Suppressor macrophage (primary cell): ENCODE data around the gene DPH1.
A peak's percentile ranks its signal among the peaks of the same experiment; 100 is the strongest.
"Not testable (repeated sequence)": the region's sequence is repeated elsewhere in the genome, so short reads cannot be mapped to it uniquely, and the experiment has no call there.

Source experiments
- DNase-seq, 4 experiments: peaks; one replicate each; pipeline ENCODE4 v3.0.0-alpha.2; 2020 to 2022
- total RNA-seq, 17 experiments: gene quantifications; one replicate each; lab custom pipeline; 2026; ENCODE audit warnings: mixed read lengths in 6 of 17, inconsistent platforms in 3 of 17; lab: John Stamatoyannopoulos, UW

Gene DPH1
- total RNA-seq: 2.7 to 12.0 (median 7.3) reads per million in 17 experiments

- peak; percentile 87 to 94 (median 92) for DNase-seq
Observed at GRCh38 chr17:2029911-2030778, at the start of gene DPH1. Gene DPH1, plus strand, starts transcription at chr17:2030153. Its CDS starts 17 bp downstream, at chr17:2030170.

GRCh38 chr17:1980665-1981250, 49.2 kb upstream of the DPH1 start:
- no peak for DNase-seq

GRCh38 chr17:1982793-1983366, 47.1 kb upstream of the DPH1 start:
- DNase-seq: not testable (repeated sequence)

GRCh38 chr17:1985093-1985492, 44.9 kb upstream of the DPH1 start:
- no peak for DNase-seq

- DNase-seq: no peak
Observed at GRCh38 chr17:1985686-1986085, 44.3 kb upstream of the DPH1 start.

GRCh38 chr17:1986783-1987451, 43.0 kb upstream of the DPH1 start:
- DNase-seq: no peak

- no peak for DNase-seq
Observed at GRCh38 chr17:1989135-1989534, 40.8 kb upstream of the DPH1 start.

GRCh38 chr17:1992541-1992940, 37.4 kb upstream of the DPH1 start:
- DNase-seq: no peak

GRCh38 chr17:1994707-1995106, 35.2 kb upstream of the DPH1 start:
- DNase-seq: no peak

- no peak for DNase-seq
Observed at GRCh38 chr17:1995321-1995892, 34.5 kb upstream of the DPH1 start.

- DNase-seq: no peak
Observed at GRCh38 chr17:1995907-1996799, 33.8 kb upstream of the DPH1 start.

GRCh38 chr17:1996800-1997288, 33.1 kb upstream of the DPH1 start:
- DNase-seq: no peak

- DNase-seq: no peak
Observed at GRCh38 chr17:1997289-1997926, 32.5 kb upstream of the DPH1 start.

- peak in 1 of 4 experiments; percentile 22 for DNase-seq
Observed at GRCh38 chr17:1997927-1998742, 31.8 kb upstream of the DPH1 start.

- DNase-seq: peak in 3 of 4 experiments; percentile 31 to 49 (median 40)
Observed at GRCh38 chr17:1999557-2000251, 30.2 kb upstream of the DPH1 start.

- DNase-seq: no peak
Observed at GRCh38 chr17:2002767-2003329, 27.1 kb upstream of the DPH1 start.

- no peak for DNase-seq
Observed at GRCh38 chr17:2003525-2003924, 26.4 kb upstream of the DPH1 start.

- no peak for DNase-seq
Observed at GRCh38 chr17:2004435-2004952, 25.5 kb upstream of the DPH1 start.
